ENCODE results near the gene TBC1D2.

DNA sequence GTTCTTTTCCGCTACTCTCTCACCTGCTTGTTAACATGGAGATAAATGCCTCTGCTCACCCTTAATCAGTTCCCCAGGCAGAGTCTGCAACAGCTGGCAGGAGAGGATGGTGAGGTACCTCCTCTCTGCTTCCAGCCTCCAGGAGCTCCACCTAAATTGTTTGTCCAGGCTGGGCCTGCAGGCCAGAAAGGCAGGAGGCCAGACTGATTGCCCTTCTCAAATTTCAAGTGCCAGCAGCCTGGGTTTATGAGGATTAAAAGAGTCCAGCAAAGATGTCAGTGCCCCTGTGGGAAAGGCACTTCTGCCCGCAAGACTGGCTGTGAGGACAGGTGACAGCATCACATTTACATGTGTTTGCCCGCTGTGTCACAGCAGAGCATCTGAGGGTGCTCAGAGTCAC, 82.8 kb downstream of the TBC1D2 start:
- TF ChIP-seq POLR2A (IDR thresholded peaks at IDR 0.05; ENCODE audit: low read depth, low read length) (no peak), SMC3 (IDR thresholded peaks at IDR 0.05; ENCODE audit: borderline replicate concordance, low read length) (no peak), RCOR1 (conservative IDR thresholded peaks at IDR 0.05; ENCODE audit: low read depth, low read length) (no peak), EP300 (IDR thresholded peaks at IDR 0.05; ENCODE audit: borderline replicate concordance in 1 of 2, control insufficient read depth in 1 of 2, low read depth in 2 of 2, low read length in 2 of 2) (no peak), NFIC (IDR thresholded peaks at IDR 0.05; ENCODE audit: low read depth, low read length) (no peak)
- TF ChIP-seq, protein P1, sequence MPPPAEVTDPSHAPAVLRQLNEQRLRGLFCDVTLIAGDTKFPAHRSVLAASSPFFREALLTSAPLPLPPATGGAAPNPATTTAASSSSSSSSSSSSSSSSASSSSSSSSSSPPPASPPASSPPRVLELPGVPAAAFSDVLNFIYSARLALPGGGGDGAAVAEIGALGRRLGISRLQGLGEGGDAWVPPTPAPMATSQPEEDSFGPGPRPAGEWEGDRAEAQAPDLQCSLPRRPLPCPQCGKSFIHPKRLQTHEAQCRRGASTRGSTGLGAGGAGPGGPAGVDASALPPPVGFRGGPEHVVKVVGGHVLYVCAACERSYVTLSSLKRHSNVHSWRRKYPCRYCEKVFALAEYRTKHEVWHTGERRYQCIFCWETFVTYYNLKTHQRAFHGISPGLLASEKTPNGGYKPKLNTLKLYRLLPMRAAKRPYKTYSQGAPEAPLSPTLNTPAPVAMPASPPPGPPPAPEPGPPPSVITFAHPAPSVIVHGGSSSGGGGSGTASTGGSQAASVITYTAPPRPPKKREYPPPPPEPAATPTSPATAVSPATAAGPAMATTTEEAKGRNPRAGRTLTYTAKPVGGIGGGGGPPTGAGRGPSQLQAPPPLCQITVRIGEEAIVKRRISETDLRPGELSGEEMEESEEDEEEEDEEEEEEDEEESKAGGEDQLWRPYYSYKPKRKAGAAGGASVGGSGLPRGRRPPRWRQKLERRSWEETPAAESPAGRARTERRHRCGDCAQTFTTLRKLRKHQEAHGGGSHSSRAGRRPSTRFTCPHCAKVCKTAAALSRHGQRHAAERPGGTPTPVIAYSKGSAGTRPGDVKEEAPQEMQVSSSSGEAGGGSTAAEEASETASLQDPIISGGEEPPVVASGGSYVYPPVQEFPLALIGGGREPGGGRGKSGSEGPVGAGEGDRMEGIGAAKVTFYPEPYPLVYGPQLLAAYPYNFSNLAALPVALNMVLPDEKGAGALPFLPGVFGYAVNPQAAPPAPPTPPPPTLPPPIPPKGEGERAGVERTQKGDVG (CRISPR knock-in tag; IDR thresholded peaks at IDR 0.05) = no peak
- TF ChIP-seq, protein P2, sequence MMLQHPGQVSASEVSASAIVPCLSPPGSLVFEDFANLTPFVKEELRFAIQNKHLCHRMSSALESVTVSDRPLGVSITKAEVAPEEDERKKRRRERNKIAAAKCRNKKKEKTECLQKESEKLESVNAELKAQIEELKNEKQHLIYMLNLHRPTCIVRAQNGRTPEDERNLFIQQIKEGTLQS (IDR thresholded peaks at IDR 0.05; ENCODE audit: borderline replicate concordance, extremely low read depth, low read depth, low read length) = no peak
